OCI-LY1 (cell line): Measurements from ENCODE around the gene GID4.

Source experiments
- EZH2 ChIP-seq: fragments of 200-600 bp; sonication (generic), shearing (Covaris generic); IDR thresholded peaks from 2 replicates; pipeline ENCODE4 v1.8.0; 2017; ENCODE audit warnings: borderline replicate concordance, mixed run types, mild to moderate bottlenecking, antibody characterized with exemption, low read length, moderate library complexity, mixed read lengths
- TF ChIP-seq, protein P1 (sequence below): fragments of 200-600 bp; sonication (generic), shearing (Covaris generic); IDR thresholded peaks from 2 replicates; pipeline ENCODE4 v1.5.1; 2017; ENCODE audit warnings: mild to moderate bottlenecking, antibody characterized with exemption, low read length, moderate library complexity, mixed read lengths

DNA sequence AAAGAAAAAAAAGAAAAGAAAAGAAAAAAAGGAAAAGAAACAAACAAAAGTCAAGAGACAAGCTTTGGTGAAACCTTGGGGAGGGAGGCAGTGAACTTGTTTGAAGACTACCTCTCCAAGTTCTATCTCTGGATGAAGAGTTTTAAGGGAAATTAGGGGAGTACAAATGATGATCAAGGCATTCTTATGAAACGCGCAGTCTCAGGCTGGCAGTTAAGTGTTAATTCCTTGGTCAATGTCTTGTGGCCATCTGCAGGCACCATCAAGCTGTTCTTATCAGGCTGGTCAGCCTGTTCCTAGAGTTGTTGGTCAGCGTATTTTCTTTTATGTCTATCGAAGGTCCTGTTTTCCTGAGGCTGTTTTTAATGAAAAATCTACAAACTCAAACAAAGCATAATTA, 40.3 kb downstream of the GID4 start:
- TF ChIP-seq, protein P1, sequence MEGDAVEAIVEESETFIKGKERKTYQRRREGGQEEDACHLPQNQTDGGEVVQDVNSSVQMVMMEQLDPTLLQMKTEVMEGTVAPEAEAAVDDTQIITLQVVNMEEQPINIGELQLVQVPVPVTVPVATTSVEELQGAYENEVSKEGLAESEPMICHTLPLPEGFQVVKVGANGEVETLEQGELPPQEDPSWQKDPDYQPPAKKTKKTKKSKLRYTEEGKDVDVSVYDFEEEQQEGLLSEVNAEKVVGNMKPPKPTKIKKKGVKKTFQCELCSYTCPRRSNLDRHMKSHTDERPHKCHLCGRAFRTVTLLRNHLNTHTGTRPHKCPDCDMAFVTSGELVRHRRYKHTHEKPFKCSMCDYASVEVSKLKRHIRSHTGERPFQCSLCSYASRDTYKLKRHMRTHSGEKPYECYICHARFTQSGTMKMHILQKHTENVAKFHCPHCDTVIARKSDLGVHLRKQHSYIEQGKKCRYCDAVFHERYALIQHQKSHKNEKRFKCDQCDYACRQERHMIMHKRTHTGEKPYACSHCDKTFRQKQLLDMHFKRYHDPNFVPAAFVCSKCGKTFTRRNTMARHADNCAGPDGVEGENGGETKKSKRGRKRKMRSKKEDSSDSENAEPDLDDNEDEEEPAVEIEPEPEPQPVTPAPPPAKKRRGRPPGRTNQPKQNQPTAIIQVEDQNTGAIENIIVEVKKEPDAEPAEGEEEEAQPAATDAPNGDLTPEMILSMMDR: no peak
- no peak for TF ChIP-seq EZH2
